IPS-18c (cell line): ENCODE data around the gene TUT7.
"Not testable (repeated sequence)": the region's sequence is repeated elsewhere in the genome, so short reads cannot be mapped to it uniquely, and the experiment has no call there.

ENCODE experiments used
- H3K4me3 ChIP-seq: 2 replicates; pipeline ENCODE4 v1.7.0; 2013; ENCODE audit warnings: low read depth, mild to moderate bottlenecking, low read length, moderate library complexity; ENCODE audit not compliant: insufficient read depth
- H3K9me3 ChIP-seq: one replicate; pipeline ENCODE4 v1.6.1; 2013; ENCODE audit warnings: mild to moderate bottlenecking, low read length, moderate library complexity; ENCODE audit not compliant: control insufficient read depth, insufficient read depth

TUT7 gene

GRCh38 chr9:86354011-86354817 lies at the start of gene TUT7:
Gene TUT7 (minus strand): TSS chr9:86354410. CDS start chr9:86353199, 1,211 bp downstream.
- Histone ChIP-seq H3K4me3 (peak within 1 kb of the TSS; percentile 98), H3K9me3 (no peaks in the 10 kb centered on the region)

- H3K4me3 ChIP-seq: no peak overlapping the region
- H3K9me3 ChIP-seq: no peaks in the 10 kb centered on the region
These were observed 48.4 kb upstream of the TUT7 start for GRCh38 chr9:86402591-86402990.

GRCh38 chr9:86396412-86396811 lies 42.2 kb upstream of the TUT7 start:
- H3K4me3 ChIP-seq: no peak overlapping the region
- H3K9me3 ChIP-seq: peaks cover 2% of the 10 kb centered on the region

- H3K4me3 ChIP-seq, H3K9me3 ChIP-seq: not testable (repeated sequence)
These were observed 36.0 kb upstream of the TUT7 start for GRCh38 chr9:86390184-86390583.

- peaks cover 2% of the 10 kb centered on the region for H3K9me3 ChIP-seq
- H3K4me3 ChIP-seq: no peak overlapping the region
These were observed 35.4 kb upstream of the TUT7 start for GRCh38 chr9:86389628-86390027.

GRCh38 chr9:86387376-86387775 lies 33.2 kb upstream of the TUT7 start:
- peaks cover 6% of the 10 kb centered on the region for H3K9me3 ChIP-seq
- no peak overlapping the region for H3K4me3 ChIP-seq

GRCh38 chr9:86383000-86383399 lies 28.8 kb upstream of the TUT7 start:
- H3K9me3 ChIP-seq, H3K4me3 ChIP-seq: not testable (repeated sequence)

- no peaks in the 10 kb centered on the region for H3K9me3 ChIP-seq
- H3K4me3 ChIP-seq: no peak overlapping the region
These were observed 21.8 kb upstream of the TUT7 start for GRCh38 chr9:86376016-86376415.

GRCh38 chr9:86369810-86370209 lies 15.6 kb upstream of the TUT7 start:
- Histone ChIP-seq H3K9me3 (peaks cover 2% of the 10 kb centered on the region), H3K4me3 (no peak overlapping the region)

GRCh38 chr9:86368871-86369521 lies 14.8 kb upstream of the TUT7 start:
- Histone ChIP-seq H3K9me3 (peaks cover 2% of the 10 kb centered on the region), H3K4me3 (no peak overlapping the region)

- Histone ChIP-seq H3K4me3 (no peak overlapping the region), H3K9me3 (no peaks in the 10 kb centered on the region)
These were observed 7.0 kb upstream of the TUT7 start for GRCh38 chr9:86361176-86361575.

GRCh38 chr9:86359151-86359879 lies 5.1 kb upstream of the TUT7 start:
- Histone ChIP-seq H3K9me3 (no peaks in the 10 kb centered on the region), H3K4me3 (no peak overlapping the region)

- Histone ChIP-seq H3K9me3 (no peaks in the 10 kb centered on the region), H3K4me3 (no peak overlapping the region)
These were observed 3.0 kb upstream of the TUT7 start for GRCh38 chr9:86356871-86357866.

GRCh38 chr9:86355814-86356213 lies 1.6 kb upstream of the TUT7 start:
- no peaks in the 10 kb centered on the region for H3K9me3 ChIP-seq
- H3K4me3 ChIP-seq: no peak overlapping the region

GRCh38 chr9:86354818-86355309 lies 654 bp upstream of the TUT7 start:
- no peaks in the 10 kb centered on the region for H3K9me3 ChIP-seq
- peak overlapping the region; percentile 98 for H3K4me3 ChIP-seq

GRCh38 chr9:86353655-86354010 lies 577 bp downstream of the TUT7 start:
- Histone ChIP-seq H3K4me3 (peak overlapping the region; percentile 98), H3K9me3 (no peaks in the 10 kb centered on the region)
